HepG2 (cell line): ENCODE data around the gene ZNF75A.
"Not testable (repeated sequence)": the region's sequence is repeated elsewhere in the genome, so short reads cannot be mapped to it uniquely, and the experiment has no call there.

Experiments
- ELF1 ChIP-seq: sonication (generic); formaldehyde crosslinking; IDR thresholded peaks from 2 replicates; pipeline ENCODE4 v1.4.0; 2020; ENCODE audit warnings: missing genetic modification reagents
- PHF8 ChIP-seq: sonication (generic); formaldehyde crosslinking; IDR thresholded peaks from 2 replicates; pipeline ENCODE4 v1.5.0; 2020; ENCODE audit warnings: missing genetic modification reagents
- PLRG1 ChIP-seq: fragments of 450-650 bp; conservative IDR thresholded peaks from 2 replicates; pipeline ENCODE4 v1.6.1; 2016
- ZNF207 ChIP-seq: fragments of 450-650 bp; IDR thresholded peaks from 2 replicates; pipeline ENCODE4 v1.6.1; 2016; ENCODE audit warnings: antibody characterized with exemption, borderline replicate concordance
- TF ChIP-seq, protein P1 (sequence below): sonication (generic); formaldehyde crosslinking; IDR thresholded peaks from 2 replicates; pipeline ENCODE4 v1.5.0; 2020; ENCODE audit warnings: mild to moderate bottlenecking, missing genetic modification reagents, moderate library complexity

DNA sequence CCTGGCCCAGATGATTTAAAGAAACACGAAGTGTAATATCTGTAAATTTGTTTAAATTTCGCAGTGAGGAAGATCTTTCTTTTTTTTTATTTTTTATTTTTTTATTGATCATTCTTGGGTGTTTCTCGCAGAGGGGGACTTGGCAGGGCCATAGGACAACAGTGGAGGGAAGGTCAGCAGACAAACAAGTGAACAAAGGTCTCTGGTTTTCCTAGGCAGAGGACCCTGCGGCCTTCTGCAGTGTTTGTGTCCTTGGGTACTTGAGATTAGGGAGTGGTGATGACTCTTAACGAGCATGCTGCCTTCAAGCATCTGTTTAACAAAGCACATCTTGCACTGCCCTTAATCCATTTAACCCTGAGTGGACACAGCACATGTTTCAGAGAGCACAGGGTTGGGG lies 34.6 kb upstream of the ZNF75A start:
- TF ChIP-seq PLRG1; ZNF207; ELF1 (CRISPR knock-in tag); PHF8 (CRISPR knock-in tag): not testable (repeated sequence)
- TF ChIP-seq, protein P1, sequence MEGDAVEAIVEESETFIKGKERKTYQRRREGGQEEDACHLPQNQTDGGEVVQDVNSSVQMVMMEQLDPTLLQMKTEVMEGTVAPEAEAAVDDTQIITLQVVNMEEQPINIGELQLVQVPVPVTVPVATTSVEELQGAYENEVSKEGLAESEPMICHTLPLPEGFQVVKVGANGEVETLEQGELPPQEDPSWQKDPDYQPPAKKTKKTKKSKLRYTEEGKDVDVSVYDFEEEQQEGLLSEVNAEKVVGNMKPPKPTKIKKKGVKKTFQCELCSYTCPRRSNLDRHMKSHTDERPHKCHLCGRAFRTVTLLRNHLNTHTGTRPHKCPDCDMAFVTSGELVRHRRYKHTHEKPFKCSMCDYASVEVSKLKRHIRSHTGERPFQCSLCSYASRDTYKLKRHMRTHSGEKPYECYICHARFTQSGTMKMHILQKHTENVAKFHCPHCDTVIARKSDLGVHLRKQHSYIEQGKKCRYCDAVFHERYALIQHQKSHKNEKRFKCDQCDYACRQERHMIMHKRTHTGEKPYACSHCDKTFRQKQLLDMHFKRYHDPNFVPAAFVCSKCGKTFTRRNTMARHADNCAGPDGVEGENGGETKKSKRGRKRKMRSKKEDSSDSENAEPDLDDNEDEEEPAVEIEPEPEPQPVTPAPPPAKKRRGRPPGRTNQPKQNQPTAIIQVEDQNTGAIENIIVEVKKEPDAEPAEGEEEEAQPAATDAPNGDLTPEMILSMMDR (CRISPR knock-in tag) = not testable (repeated sequence)
